GM19328 (cell line): Measurements from ENCODE around the gene PPP2R3A.
A peak's percentile ranks its signal among the peaks of the same experiment; 100 is the strongest.
"Not testable (repeated sequence)": the region's sequence is repeated elsewhere in the genome, so short reads cannot be mapped to it uniquely, and the experiment has no call there.

ENCODE experiments used
- ATAC-seq: cut with Tn5 transposase; IDR thresholded peaks from one replicate; pipeline ENCODE4 v1.9.1; 2021; ENCODE audit warnings: mild to moderate bottlenecking, moderate library complexity; ENCODE audit not compliant: unreplicated experiment

The PPP2R3A gene, protein sequence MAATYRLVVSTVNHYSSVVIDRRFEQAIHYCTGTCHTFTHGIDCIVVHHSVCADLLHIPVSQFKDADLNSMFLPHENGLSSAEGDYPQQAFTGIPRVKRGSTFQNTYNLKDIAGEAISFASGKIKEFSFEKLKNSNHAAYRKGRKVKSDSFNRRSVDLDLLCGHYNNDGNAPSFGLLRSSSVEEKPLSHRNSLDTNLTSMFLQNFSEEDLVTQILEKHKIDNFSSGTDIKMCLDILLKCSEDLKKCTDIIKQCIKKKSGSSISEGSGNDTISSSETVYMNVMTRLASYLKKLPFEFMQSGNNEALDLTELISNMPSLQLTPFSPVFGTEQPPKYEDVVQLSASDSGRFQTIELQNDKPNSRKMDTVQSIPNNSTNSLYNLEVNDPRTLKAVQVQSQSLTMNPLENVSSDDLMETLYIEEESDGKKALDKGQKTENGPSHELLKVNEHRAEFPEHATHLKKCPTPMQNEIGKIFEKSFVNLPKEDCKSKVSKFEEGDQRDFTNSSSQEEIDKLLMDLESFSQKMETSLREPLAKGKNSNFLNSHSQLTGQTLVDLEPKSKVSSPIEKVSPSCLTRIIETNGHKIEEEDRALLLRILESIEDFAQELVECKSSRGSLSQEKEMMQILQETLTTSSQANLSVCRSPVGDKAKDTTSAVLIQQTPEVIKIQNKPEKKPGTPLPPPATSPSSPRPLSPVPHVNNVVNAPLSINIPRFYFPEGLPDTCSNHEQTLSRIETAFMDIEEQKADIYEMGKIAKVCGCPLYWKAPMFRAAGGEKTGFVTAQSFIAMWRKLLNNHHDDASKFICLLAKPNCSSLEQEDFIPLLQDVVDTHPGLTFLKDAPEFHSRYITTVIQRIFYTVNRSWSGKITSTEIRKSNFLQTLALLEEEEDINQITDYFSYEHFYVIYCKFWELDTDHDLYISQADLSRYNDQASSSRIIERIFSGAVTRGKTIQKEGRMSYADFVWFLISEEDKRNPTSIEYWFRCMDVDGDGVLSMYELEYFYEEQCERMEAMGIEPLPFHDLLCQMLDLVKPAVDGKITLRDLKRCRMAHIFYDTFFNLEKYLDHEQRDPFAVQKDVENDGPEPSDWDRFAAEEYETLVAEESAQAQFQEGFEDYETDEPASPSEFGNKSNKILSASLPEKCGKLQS (N-terminal part only)

DNA sequence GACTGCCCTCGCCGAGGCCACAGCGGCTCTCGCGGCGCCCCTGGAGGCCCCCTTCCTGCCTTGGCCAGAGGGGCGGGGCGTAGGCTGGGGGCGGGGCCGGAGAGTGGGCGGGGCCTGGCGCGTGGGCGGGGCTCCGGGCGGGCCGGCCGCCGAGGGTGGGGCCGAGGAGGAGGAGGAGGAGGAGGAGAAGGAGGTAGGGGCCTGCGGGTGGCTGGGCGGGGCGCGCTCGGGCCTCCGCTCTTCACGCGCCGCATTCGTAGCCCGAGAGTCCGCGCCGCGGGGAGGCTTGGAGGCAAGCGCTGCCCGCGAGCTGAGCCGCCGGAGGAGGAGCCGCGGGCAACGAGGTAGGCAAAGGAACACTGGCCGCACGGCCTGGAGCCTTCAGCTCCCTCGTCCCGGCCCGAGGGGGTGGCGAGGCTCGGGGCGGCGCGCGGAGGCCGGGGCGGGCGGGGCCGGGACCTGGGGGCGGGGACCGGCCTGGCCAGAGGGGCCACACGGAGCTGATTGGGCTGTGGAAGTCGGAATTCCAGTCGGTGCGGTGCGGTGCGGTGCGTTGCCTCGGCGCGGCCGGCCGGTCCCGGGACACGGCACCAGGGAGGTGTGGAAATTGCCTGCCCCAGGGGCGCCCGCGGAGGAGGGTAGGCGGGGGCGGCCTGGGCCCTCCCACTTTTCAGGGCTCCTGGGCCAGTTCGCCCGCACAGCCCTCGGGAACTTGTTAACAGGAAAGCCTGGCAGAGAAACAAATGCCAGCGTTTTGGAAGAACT lies at the start of gene PPP2R3A:
TSS of gene PPP2R3A (plus strand) at position 223 of the 765 bp plus-strand sequence. CDS start 35,771 bp downstream, outside the sequence.
- peak; percentile 71 for ATAC-seq

DNA sequence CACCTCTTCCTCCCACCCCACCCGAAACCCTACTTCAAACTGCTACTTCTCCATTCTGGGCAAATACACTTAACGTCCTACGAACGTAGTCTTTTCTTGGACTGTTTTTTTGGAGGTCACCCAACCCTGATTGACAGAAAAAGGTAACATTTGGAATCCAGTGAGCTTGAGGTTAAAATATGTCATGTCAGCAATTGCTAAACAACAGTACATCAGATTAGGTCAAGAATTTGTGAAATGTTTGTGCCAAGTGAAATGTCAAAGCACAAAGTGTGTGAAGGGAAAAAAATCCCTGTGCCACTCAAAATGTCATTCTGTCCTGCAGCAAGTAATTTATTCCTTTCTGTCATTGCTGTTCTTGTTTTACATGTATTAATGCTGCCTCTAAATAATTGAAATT lies 49.2 kb upstream of the PPP2R3A start:
- no peak for ATAC-seq

DNA sequence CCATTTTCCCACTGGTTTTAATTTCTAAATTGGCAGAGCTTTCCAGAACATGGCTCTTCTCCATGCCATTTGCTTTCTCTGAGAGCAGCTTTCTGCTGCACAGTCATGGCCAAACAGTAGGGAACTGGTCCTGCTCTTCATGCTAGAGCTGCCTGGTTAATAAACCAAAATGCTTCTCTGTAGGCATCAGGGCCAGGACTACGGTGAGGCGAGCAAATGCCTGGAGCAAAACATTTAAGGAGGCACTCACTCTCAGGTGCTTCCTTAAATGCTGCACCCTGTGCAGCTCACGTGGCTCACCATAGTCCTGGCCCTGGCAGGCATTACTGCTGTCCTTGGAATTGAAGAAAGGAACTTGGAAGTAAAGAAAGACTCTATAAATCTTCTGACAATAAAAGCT lies 48.5 kb upstream of the PPP2R3A start:
- no peak for ATAC-seq

DNA sequence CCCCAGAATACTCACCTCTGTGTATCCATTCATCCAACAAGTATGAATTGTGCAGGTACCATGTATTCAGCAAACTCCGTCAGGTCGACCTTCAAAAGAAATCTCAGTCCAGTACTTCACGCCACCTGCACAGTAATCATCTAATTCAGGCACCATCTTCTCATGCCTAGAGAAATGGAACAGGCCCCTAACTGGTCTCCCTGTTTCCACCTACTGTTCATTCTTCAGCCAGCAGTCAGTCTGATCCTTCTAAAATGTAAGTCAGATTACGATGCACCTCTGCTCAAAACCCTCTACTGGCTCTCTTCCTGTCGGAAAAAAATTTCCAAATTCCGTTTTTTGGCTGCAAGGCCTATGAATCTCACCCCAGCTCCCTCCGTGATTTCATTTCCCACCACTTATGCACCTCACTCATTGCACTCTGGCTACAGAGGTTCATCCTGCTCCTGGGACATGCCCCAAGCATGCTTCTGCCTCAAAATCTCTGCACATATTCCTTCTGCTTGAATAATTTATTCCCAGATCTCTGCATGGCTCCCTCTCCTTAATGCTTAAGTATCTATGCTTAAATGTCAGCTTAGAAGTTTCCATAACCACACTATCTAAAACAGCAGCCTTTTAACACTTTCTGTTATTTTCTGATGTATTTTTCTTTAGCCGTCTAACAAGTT lies 47.5 kb upstream of the PPP2R3A start:
- no peak for ATAC-seq

DNA sequence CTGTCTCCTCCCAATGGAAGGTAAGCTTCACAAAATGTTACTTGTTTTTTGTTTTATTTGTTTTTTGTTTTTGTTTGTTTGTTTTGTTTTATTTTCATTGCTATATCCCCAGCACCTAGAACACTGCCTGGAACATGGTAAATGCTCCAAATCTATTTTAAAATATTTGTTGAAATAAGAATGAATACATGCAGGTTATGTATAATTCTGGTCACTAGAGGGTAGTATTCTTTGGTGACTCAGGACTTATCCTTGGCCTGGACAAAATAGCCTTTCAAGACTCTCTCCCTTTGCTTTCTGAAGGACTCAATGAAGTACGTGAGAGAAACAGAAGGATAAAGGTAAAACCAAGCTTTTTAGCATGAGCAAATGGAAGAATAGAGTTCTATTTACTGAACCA lies 46.9 kb upstream of the PPP2R3A start:
- ATAC-seq: no peak

DNA sequence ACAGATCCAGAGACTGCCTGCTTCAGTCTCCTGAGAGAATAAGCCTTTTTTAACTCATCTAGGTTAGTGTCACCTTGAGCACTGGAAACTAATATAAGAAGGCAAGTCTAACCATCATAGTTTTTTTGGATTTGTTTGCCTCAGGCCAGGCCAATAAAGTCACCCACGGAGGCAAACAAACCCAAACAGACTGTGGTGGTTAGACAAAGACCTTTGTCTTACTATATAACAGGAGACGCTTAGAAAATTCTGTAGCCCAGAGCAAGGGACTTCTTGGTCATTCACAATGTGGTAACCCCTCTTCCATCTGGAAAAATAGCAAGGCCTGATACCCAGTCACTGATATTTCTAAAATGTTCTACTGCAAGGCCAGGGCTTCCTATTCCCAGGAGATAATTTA lies 45.3 kb upstream of the PPP2R3A start:
- ATAC-seq: no peak

DNA sequence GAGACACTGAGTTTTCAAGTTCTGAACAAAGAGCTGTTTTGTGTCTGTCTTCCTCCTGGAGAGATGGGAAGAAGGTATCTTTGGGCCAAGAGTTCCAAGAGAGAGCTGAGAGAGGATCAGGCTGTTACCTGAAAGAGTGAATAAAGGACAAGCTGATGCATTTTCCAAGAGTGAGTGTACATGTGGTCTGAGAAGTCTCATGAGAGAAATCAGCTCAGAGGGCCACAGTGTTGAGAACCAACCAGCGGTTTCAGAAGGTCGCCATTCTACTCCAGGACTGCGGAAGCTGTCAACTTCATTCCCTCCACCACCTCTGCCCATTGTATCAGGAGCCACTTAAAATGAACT lies 42.7 kb upstream of the PPP2R3A start:
- ATAC-seq: no peak

DNA sequence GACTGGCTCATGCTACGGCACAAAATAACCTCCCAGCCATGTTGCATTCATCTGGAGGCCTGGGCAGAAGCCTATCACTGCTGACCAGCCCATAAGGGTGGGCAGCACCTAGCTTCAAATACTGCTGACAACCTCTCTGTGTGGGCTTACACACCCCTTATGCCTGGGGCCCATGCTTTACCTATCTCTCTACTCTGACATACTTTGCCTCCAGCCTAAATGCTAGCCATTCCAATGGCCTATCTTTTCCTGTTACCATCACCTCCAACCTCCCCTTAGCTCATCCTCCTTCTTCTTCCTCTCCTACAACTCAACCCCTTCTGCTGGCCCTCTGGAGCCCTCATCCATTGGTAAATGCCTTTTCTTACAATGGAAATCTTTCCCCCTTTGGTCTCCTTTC lies 41.0 kb upstream of the PPP2R3A start:
- ATAC-seq: no peak

DNA sequence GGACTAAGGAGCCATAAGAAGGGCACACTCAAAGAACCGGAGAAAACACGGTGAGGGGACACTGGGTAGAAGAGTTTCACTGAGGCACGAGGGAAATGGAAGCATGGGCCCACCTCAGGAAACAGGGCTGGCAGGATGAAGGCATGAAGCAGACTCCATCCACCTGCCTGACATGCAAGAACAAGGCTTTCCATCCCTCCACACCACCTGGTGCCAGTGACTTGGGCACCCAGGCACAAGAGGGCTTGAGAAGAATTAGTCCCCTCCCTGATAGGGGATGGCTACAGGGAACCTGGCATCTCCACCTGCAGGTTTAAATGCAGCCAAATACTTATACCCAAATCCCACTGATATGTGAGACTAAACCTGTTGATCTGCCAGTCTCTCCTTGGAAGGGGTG lies 38.9 kb upstream of the PPP2R3A start:
- ATAC-seq: no peak

DNA sequence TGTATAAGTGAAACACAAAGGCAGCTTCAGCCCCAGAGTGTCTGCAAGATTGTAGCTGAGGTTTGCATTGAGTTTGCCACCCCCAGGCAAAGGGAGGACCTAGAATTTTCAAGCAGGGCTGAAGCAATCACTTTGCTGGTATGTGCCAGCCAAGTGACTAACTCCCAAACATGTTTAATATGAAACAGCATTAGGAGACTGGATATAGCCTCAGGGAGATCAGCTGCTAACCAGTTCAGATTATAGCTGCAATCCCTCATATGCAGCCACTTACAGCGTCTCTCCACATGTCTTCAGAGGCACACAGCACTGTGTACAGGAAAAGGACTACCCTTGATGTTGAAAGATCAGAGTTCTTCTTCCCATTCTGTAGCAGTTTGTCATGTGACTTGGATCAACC lies 38.4 kb upstream of the PPP2R3A start:
- ATAC-seq: no peak

DNA sequence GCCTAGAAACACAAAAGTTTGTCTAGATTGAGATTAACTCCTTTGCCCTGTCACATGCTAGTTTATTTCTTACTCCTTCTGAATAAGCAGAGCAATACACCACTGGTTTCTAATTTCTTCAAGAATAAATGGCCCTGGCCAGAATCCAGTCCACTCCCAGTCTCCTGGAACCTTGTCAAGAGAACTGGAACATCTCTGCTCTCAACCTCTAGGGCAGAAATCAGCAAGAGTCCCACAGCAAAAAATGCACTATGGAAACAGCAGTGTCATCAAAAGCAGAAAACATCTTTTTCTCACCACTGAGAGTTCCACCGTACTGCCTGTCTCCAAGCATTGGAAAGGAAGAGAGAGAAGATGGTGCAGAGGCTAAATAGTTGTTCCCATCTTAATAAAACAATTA lies 35.9 kb upstream of the PPP2R3A start:
- ATAC-seq: no peak

DNA sequence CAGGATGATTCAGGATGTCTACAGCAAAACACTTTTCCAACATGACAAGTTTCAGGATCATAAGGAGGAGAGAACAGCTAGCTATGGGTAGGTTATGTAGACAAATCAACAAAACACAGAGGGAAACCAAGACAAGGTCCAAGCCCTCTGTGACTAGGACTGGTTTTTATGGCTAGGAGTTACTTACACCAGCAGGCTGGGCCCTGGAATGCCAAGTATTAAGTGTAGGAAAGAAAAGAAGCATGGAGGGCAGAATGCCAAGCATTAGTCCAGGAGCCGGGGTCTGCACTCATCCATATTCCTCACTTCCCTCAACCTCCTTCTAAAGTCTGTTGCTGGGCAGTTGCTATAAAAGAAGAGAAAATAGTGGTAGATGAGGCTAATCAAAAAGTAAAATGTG lies 35.3 kb upstream of the PPP2R3A start:
- ATAC-seq: no peak

DNA sequence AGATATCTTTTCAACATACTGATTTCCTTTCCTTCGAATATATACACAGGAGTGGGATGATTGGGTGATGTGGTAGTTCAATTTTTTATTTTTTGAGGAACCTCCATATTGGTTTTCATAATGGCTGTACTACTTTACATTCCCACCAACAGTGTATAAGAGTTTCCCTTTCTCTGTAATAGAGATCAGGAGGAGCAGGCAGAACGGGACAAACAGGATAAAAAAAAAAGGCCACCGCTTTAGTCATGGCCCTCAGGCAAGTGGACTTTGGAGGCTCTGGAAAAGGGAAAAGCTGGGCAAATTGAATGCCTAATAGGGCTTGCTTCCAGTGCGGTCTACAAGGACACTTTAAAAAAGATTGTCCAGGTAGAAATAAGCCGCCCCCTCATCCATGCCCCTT lies 30.4 kb upstream of the PPP2R3A start:
- ATAC-seq: not testable (repeated sequence)

DNA sequence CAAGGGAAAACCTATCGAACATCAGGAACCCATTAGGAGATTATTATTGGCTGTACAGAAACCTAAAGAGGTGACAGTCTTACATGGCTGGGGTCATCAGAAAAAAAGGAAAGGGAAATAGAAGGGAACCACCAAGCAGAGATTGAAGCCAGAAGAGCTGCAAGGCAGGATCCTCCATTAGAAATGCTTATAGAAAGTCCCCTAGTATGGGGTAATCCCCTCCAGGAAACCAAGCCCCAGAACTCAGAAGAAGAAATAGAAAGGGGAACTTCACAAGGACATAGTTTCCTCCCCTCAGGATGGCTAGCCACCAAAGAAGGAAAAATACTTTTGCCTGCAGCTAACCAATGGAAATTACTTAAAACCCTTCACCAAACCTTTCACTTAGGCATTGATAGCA lies 27.8 kb upstream of the PPP2R3A start:
- ATAC-seq: not testable (repeated sequence)

DNA sequence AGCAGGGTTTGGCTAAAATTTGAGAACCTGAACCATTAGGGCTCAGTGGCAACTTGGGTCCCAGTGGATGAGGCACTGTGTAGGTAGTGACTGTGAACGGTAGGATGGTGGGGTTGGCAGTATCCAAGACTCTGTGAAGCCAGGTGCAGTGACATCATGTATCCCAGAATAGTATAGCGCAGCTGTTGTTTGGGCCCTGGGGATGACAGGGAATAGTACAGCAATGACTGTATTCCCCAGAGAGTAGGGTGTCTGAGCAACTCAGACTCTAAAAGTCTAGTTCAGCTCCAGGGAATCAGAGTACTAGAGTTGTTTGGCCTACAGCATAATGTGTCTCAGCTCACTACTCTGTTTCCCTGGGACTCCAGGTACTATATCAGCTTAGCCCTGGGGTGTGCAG lies 20.7 kb upstream of the PPP2R3A start:
- no peak for ATAC-seq

DNA sequence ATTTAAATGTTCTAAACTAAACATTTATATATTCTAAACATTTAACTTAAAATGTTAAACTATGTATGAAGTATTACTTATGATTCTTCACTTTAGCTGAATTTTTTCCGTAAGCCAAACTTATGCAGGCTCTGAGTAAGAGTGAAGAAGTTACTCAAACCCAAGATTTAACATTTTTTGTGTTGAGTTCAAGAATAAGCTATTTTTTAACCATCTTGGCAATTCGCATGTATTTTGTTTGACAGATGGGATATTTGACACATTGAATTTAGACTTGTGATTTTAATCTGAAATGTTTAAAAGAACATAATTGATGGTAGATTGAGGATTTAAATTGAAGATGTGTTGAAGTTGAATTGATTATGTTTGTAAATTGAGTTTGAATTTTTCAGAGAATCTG lies 14.6 kb upstream of the PPP2R3A start:
- ATAC-seq: no peak

DNA sequence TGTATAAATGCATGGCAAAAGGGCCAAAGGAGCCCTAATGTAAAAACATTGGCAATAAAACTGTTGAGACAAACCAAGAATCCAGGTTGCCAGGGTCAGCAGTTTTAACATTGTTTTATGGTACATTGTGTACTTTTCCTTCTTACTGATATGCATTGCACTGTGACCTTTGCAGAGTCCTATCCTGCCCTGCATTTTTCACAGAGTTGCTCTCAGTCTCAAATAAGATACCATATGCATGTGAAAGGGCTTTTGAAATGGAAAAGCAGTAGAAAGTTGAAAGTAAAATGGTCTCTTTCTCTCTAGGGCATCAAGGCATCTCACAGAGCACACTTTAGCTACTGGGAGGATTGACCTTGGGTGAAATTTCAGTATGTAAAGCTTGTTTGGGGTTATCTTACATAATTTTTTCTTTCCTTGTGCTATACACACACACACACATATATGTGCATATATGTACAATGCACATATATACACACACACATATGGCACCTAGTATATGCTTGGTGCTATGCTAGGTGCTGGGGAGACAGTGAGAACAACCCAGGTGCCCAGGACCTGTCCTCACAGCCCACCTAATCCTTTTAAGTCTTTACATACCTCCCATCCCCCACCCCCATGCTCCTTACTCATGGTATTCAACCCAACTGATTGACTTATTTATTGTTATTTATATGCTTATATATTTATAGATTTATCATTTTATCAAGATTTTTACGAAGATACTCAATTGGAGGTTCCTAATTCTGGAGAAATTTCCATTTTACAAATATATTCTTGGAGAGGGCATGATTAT lies 1.2 kb upstream of the PPP2R3A start:
- no peak for ATAC-seq

DNA sequence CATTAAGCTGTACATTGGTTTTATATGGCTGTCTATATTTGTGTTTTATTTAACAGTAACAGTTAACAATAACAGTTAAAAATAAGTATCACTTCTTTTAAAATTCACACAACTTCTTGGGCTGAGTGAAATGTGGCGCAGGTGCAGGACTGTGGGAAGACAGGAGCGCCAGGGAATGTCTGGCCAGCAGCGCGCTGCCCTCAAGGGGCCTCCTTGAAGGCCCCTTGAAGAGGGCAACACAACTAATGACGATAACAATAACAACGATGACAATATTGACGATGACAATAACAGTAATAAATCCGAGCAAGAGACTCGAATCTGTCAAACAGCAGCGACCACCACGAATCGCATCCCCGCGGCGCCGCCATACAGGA lies 411 bp upstream of the PPP2R3A start:
- ATAC-seq: no peak

DNA sequence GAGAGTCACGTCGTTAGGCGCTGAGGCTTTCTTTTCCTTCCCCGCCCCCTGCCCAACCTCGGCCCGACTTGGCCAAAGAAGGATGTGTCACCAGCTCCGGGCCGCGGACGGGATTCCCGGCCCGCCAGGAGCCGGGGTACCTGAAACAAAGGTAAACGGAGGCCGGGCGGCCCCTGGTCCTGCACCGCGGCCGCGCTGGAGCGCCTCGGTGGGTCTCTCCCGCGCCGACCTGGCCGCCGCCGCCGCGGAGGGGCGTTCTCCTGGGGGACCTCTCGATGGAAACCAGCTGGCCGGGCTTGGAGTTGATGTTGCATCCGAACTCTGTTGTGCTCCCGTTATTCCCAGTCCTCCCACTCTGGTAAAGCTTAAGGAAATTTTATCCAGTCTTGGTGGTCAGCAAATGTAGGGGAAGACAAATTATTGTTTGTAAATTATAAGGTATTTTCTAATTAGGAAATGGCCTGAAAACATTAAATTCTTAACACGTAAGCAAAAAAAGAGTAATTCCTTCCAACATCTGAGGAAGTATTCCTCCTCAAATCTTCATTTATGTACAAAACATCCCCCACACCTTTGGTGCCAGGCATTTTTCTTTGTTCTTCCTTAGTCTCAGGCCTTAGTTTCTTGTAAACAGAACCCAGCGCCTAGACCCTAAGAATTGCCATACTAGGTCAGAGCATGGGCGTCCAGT lies 888 bp downstream of the PPP2R3A start:
- ATAC-seq: peak; percentile 6
